ENCODE measurements around the gene FAM13A.
A peak's percentile ranks its signal among the peaks of the same experiment; 100 is the strongest.

Gene FAM13A

GRCh38 chr4:88868510-88868909, 188.5 kb downstream of the FAM13A start:
- Histone ChIP-seq H3K4me1 (ENCODE audit: insufficient read depth, poor library complexity, severe bottlenecking) (peaks cover 27% of the 10 kb centered on the region), H3K27me3 (ENCODE audit: insufficient read depth, poor library complexity, severe bottlenecking) (no peaks in the 10 kb centered on the region), H3K27ac (ENCODE audit: poor library complexity, severe bottlenecking) (no peak overlapping the region), H3K4me3 (ENCODE audit: severe bottlenecking) (no peak overlapping the region), H3K36me3 (ENCODE audit: low read depth) (no peaks in the 10 kb centered on the region), H3K9me3 (ENCODE audit: severe bottlenecking) (no peaks in the 10 kb centered on the region)
- TF ChIP-seq, protein P1, sequence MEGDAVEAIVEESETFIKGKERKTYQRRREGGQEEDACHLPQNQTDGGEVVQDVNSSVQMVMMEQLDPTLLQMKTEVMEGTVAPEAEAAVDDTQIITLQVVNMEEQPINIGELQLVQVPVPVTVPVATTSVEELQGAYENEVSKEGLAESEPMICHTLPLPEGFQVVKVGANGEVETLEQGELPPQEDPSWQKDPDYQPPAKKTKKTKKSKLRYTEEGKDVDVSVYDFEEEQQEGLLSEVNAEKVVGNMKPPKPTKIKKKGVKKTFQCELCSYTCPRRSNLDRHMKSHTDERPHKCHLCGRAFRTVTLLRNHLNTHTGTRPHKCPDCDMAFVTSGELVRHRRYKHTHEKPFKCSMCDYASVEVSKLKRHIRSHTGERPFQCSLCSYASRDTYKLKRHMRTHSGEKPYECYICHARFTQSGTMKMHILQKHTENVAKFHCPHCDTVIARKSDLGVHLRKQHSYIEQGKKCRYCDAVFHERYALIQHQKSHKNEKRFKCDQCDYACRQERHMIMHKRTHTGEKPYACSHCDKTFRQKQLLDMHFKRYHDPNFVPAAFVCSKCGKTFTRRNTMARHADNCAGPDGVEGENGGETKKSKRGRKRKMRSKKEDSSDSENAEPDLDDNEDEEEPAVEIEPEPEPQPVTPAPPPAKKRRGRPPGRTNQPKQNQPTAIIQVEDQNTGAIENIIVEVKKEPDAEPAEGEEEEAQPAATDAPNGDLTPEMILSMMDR (IDR thresholded peaks at IDR 0.05; ENCODE audit: poor library complexity, severe bottlenecking): no peak
- DNase-seq (ENCODE audit: low spot score) (no peak), ATAC-seq (ENCODE audit: low read depth) (no peak)

DNA sequence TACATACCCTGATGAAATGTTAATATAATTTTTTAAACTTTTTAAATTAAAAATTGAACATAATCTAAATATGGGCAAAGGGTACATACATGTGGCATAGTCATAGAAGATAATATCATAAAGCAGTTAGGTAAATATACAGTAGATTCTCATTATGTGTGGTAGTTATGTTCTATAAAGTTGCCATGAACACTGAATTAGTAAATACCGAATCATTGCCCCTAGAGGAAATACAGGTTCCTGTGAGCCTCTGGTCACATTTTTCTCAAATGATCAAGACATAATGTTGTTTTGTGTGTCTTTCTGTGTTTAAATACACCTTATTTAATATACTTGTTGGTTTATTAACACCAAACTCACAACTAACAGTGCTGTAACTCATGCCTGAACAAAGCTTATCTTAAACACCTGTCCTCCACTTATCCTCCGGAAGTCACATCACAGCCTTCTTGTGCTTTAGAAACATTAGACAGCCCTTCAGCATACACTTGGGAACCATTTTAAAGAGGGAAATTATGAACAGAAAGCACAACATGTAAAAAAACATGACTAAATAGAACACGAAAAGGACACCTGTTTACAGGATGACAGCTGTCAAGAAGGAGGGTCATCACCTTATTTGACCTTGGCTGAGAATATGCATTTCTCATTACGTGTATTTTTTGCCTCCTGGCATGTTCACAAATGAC, 190.0 kb downstream of the FAM13A start:
- peak; percentile 88 for ATAC-seq (ENCODE audit: low read depth)
- no peaks in the 10 kb centered on the region for H3K27me3 ChIP-seq (ENCODE audit: insufficient read depth, poor library complexity, severe bottlenecking)
- H3K4me1 ChIP-seq (ENCODE audit: insufficient read depth, poor library complexity, severe bottlenecking): peaks cover 27% of the 10 kb centered on the region
- DNase-seq (ENCODE audit: low spot score): no peak
- no peak overlapping the region for H3K4me3 ChIP-seq (ENCODE audit: severe bottlenecking)
- no peaks in the 10 kb centered on the region for H3K9me3 ChIP-seq (ENCODE audit: severe bottlenecking)
- no peaks in the 10 kb centered on the region for H3K36me3 ChIP-seq (ENCODE audit: low read depth)
- TF ChIP-seq, protein P1 (IDR thresholded peaks at IDR 0.05; ENCODE audit: poor library complexity, severe bottlenecking): no peak
- peak overlapping the region; percentile 52 for H3K27ac ChIP-seq (ENCODE audit: poor library complexity, severe bottlenecking)

DNA sequence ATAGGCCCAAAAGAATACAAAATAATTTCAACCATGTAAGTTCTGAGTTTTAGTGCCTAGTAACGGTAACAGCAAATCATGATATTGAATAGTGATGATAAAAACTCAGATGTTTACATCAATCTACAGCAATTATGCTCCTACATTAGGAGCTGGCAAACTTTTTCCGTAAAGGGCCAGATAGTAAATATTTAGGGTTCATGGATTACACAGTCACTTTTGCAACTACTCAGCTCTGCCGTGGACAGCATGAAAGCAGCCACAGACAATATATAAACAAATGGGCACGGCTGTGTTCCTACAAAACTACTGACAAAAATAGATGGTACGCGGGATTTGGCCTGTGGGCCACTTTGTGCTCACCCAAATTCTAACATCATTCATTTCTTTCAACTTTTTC, 191.5 kb downstream of the FAM13A start:
- DNase-seq (ENCODE audit: low spot score) (no peak), ATAC-seq (ENCODE audit: low read depth) (no peak)
- H3K4me1 ChIP-seq (ENCODE audit: insufficient read depth, poor library complexity, severe bottlenecking): peaks cover 27% of the 10 kb centered on the region
- H3K27ac ChIP-seq (ENCODE audit: poor library complexity, severe bottlenecking): peak overlapping the region; percentile 52
- H3K9me3 ChIP-seq (ENCODE audit: severe bottlenecking): no peaks in the 10 kb centered on the region
- no peaks in the 10 kb centered on the region for H3K27me3 ChIP-seq (ENCODE audit: insufficient read depth, poor library complexity, severe bottlenecking)
- no peaks in the 10 kb centered on the region for H3K36me3 ChIP-seq (ENCODE audit: low read depth)
- H3K4me3 ChIP-seq (ENCODE audit: severe bottlenecking): no peak overlapping the region
- TF ChIP-seq, protein P1 (IDR thresholded peaks at IDR 0.05; ENCODE audit: poor library complexity, severe bottlenecking): no peak

- Histone ChIP-seq H3K36me3 (ENCODE audit: low read depth) (no peaks in the 10 kb centered on the region), H3K4me1 (ENCODE audit: insufficient read depth, poor library complexity, severe bottlenecking) (peaks cover 27% of the 10 kb centered on the region), H3K27me3 (ENCODE audit: insufficient read depth, poor library complexity, severe bottlenecking) (no peaks in the 10 kb centered on the region), H3K4me3 (ENCODE audit: severe bottlenecking) (no peak overlapping the region), H3K9me3 (ENCODE audit: severe bottlenecking) (no peaks in the 10 kb centered on the region), H3K27ac (ENCODE audit: poor library complexity, severe bottlenecking) (peak overlapping the region; percentile 52)
- ATAC-seq (ENCODE audit: low read depth) (peak; percentile 76), DNase-seq (ENCODE audit: low spot score) (no peak)
- TF ChIP-seq, protein P1 (IDR thresholded peaks at IDR 0.05; ENCODE audit: poor library complexity, severe bottlenecking): no peak
Observed at GRCh38 chr4:88865046-88865445, 191.9 kb downstream of the FAM13A start.

DNA sequence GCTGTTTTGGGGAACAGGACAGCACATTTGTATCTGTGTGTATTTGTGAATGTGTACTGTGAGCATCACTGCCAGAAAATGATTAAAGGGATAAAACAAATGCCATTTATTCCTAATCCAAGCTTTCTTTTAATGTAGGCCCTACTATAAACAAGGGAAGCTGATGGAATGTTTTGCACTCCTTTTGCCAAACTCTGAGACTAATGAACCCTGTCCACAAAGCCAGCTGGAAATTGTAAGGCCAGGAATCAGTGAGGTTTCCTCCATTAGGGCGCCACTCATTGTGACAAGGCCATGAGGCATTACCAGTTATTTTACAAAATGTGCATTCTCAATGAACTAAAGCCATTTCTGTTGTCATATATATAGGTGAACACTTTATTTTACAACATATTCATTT, 196.4 kb downstream of the FAM13A start:
- ATAC-seq (ENCODE audit: low read depth) (no peak), DNase-seq (ENCODE audit: low spot score) (no peak)
- peaks cover 11% of the 10 kb centered on the region for H3K4me1 ChIP-seq (ENCODE audit: insufficient read depth, poor library complexity, severe bottlenecking)
- no peaks in the 10 kb centered on the region for H3K9me3 ChIP-seq (ENCODE audit: severe bottlenecking)
- H3K27ac ChIP-seq (ENCODE audit: poor library complexity, severe bottlenecking): no peak overlapping the region
- H3K36me3 ChIP-seq (ENCODE audit: low read depth): no peaks in the 10 kb centered on the region
- H3K4me3 ChIP-seq (ENCODE audit: severe bottlenecking): no peak overlapping the region
- H3K27me3 ChIP-seq (ENCODE audit: insufficient read depth, poor library complexity, severe bottlenecking): no peaks in the 10 kb centered on the region
- TF ChIP-seq, protein P1 (IDR thresholded peaks at IDR 0.05; ENCODE audit: poor library complexity, severe bottlenecking): no peak
